Endodermal cell (in vitro differentiated cells): Measurements from ENCODE around the gene LTBP2. TPM values are rescaled to one million over a fixed set of nuclear protein-coding genes. Genes with fewer than 3 reads are reported as not detected.

Experiments used
- DNase-seq: peaks from one replicate; pipeline ENCODE4 v3.0.0-alpha.2; 2017
- H3K27ac ChIP-seq: 2 replicates; pipeline ENCODE4 v1.5.1; 2013; ENCODE audit warnings: mild to moderate bottlenecking, low read depth, low read length, moderate library complexity
- H3K27me3 ChIP-seq: 2 replicates; pipeline ENCODE4 v1.6.1; 2013; ENCODE audit warnings: mild to moderate bottlenecking, low read length, moderate library complexity; ENCODE audit not compliant: insufficient read depth, control insufficient read depth, poor library complexity, severe bottlenecking
- H3K36me3 ChIP-seq: 2 replicates; pipeline ENCODE4 v1.7.0; 2013; ENCODE audit warnings: mild to moderate bottlenecking, low read length, moderate library complexity; ENCODE audit not compliant: control insufficient read depth, insufficient read depth
- H3K4me1 ChIP-seq: one replicate; pipeline ENCODE4 v1.7.0; 2013; ENCODE audit warnings: low read length; ENCODE audit not compliant: control insufficient read depth, insufficient read depth
- H3K4me3 ChIP-seq: 2 replicates; pipeline ENCODE4 v1.5.1; 2013; ENCODE audit warnings: mild to moderate bottlenecking, low read length, moderate library complexity
- H3K9ac ChIP-seq: 2 replicates; pipeline ENCODE4 v1.6.1; 2013; ENCODE audit warnings: mild to moderate bottlenecking, low read length, moderate library complexity; ENCODE audit not compliant: poor library complexity, severe bottlenecking; ENCODE audit errors: extremely low read depth
- H3K9me3 ChIP-seq: 2 replicates; pipeline ENCODE4 v1.6.1; 2013; ENCODE audit warnings: mild to moderate bottlenecking, low read length, moderate library complexity; ENCODE audit not compliant: control insufficient read depth
- H3K27ac Mint-ChIP-seq: 2 replicates; pipeline ENCODE4 v1.8.0; 2020; ENCODE audit warnings: mixed read lengths
- H3K27me3 Mint-ChIP-seq: 2 replicates; pipeline ENCODE4 v1.8.0; 2021; ENCODE audit warnings: mild to moderate bottlenecking, mixed read lengths; ENCODE audit not compliant: insufficient read depth
- H3K36me3 Mint-ChIP-seq: 2 replicates; pipeline ENCODE4 v1.8.0; 2020; ENCODE audit warnings: low read depth, mixed read lengths
- H3K4me1 Mint-ChIP-seq: 2 replicates; pipeline ENCODE4 v1.8.0; 2020; ENCODE audit warnings: mixed read lengths
- H3K4me3 Mint-ChIP-seq: 2 replicates; pipeline ENCODE4 v1.8.0; 2020; ENCODE audit warnings: mild to moderate bottlenecking, moderate library complexity, mixed read lengths
- H3K9me3 Mint-ChIP-seq: 2 replicates; pipeline ENCODE4 v1.8.0; 2020; ENCODE audit warnings: mild to moderate bottlenecking, mixed read lengths
- WGBS, 2 experiments: methylation state at CpG; one replicate each; pipeline versions ENCODE4 v1.1.5 to v1.1.7; 2013; ENCODE audit warnings: missing lambda C conversion rate in 2 of 2, mixed read lengths in 1 of 2; ENCODE audit not compliant: insufficient coverage in 1 of 2, insufficient read length in 1 of 2; 5-methylcytosine and 5-hydroxymethylcytosine counted together
- total RNA-seq, 2 donors: library from RNA; stranded (reverse); fragmentation: NEBNext Ultra II Directional in 1 of 2; extraction: Animal tissue kit (Norgen Biotek cat#: 25700) in 1 of 2; gene quantifications; 2 replicates in 1 of 2; 3 replicates in 1 of 2; pipeline ENCODE4 v1.2.1, GENCODE V29; 2021
- TF ChIP-seq, protein P1 (sequence below): fragments of 200-600 bp; sonication (generic); conservative IDR thresholded peaks from 2 replicates; pipeline ENCODE4 v1.5.0; 2021; ENCODE audit warnings: antibody characterized with exemption, mild to moderate bottlenecking

The LTBP2 gene
- total RNA-seq, 2 donors from 2014 or later = 1.7 to 2.9 TPM

GRCh38 chr14:74518221-74518620, 93.8 kb downstream of the LTBP2 start:
- TF ChIP-seq, protein P1, sequence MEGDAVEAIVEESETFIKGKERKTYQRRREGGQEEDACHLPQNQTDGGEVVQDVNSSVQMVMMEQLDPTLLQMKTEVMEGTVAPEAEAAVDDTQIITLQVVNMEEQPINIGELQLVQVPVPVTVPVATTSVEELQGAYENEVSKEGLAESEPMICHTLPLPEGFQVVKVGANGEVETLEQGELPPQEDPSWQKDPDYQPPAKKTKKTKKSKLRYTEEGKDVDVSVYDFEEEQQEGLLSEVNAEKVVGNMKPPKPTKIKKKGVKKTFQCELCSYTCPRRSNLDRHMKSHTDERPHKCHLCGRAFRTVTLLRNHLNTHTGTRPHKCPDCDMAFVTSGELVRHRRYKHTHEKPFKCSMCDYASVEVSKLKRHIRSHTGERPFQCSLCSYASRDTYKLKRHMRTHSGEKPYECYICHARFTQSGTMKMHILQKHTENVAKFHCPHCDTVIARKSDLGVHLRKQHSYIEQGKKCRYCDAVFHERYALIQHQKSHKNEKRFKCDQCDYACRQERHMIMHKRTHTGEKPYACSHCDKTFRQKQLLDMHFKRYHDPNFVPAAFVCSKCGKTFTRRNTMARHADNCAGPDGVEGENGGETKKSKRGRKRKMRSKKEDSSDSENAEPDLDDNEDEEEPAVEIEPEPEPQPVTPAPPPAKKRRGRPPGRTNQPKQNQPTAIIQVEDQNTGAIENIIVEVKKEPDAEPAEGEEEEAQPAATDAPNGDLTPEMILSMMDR = no peak
- Histone ChIP-seq H3K9me3 (no peaks in the 10 kb centered on the region), H3K4me1 (peaks cover 9% of the 10 kb centered on the region), H3K4me3 (no peak overlapping the region), H3K36me3 (no peaks in the 10 kb centered on the region), H3K27me3 (no peaks in the 10 kb centered on the region), H3K27ac (no peak overlapping the region), H3K9ac (no peak overlapping the region)
- Mint-ChIP-seq H3K27ac (peak overlapping the region; percentile 53), H3K4me3 (no peak overlapping the region), H3K9me3 (peaks cover under 1% of the 10 kb centered on the region), H3K27me3 (no peaks in the 10 kb centered on the region), H3K4me1 (peaks cover 18% of the 10 kb centered on the region), H3K36me3 (no peaks in the 10 kb centered on the region)
- no peak for DNase-seq
- 89 to 95% methylated on average over 5 to 6 of the region's 6 CpGs for WGBS, 2 experiments

DNA sequence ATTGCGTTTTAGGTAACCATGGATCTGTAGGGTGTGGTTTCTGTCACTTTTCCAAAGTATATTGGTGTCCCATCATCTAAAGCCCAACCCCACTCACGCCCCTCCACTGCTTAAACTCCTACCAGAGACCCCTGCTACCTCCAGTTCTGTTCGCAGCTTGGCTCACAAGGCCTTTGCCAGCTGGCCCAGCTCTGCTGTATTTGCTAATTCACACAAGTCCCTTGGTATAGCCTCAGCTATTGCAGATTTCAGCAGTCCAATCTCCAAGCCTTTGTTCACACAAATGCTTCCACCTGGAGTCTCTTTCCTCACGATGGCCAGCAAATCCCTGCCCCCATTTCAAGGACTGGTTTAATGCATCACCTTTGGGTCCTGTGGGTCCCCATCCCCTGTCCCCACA, 94.3 kb downstream of the LTBP2 start:
- TF ChIP-seq, protein P1 = no peak
- Mint-ChIP-seq H3K27me3 (no peaks in the 10 kb centered on the region), H3K9me3 (peaks cover 3% of the 10 kb centered on the region), H3K27ac (no peak overlapping the region), H3K4me3 (no peak overlapping the region), H3K36me3 (no peaks in the 10 kb centered on the region), H3K4me1 (peaks cover 18% of the 10 kb centered on the region)
- no peak for DNase-seq
- Histone ChIP-seq H3K4me3 (no peak overlapping the region), H3K4me1 (peaks cover 9% of the 10 kb centered on the region), H3K27ac (no peak overlapping the region), H3K27me3 (no peaks in the 10 kb centered on the region), H3K36me3 (no peaks in the 10 kb centered on the region), H3K9me3 (no peaks in the 10 kb centered on the region), H3K9ac (no peak overlapping the region)
- WGBS, 2 experiments = 91 to 92% methylated on average over 4 of the region's 4 CpGs

DNA sequence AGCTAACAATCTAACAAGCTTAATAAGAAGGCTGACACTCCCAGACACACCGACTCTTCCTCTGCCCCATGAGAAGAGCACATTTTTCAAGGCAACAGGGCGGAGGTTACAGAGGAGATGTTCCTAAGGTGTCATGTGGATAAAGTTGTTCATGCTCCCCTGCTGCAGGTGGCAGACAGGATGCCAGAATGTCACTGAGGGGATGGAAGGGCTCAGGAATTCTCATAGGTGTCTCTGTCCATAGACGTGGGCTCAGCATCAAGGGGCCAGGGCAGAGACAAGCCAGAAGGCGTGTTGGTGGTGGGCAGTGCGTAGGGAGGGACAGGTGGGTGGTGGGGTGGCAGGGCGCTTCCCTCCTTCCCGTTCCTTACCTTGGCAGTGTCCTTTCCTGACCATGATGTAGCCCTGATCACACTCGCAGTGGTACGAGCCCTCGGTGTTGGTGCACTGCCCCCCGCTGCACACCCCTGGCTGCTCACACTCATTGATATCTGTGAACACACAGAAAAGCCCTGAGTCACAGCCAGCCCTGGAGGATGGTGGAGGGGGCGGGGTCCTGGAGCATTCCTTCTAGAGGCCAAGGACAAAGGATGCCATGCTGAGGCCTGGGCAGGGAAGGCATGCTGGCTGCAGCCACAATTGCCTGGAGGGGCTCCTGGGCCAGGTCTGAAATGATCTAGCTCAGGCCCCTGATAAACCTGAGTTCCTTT, 95.4 kb downstream of the LTBP2 start:
- 79% methylated on average over 5 to 11 of the region's 12 CpGs for WGBS, 2 experiments
- Histone ChIP-seq H3K4me1 (peaks cover 9% of the 10 kb centered on the region), H3K4me3 (no peak overlapping the region), H3K36me3 (no peaks in the 10 kb centered on the region), H3K27ac (no peak overlapping the region), H3K9ac (no peak overlapping the region), H3K9me3 (no peaks in the 10 kb centered on the region), H3K27me3 (no peaks in the 10 kb centered on the region)
- H3K36me3 Mint-ChIP-seq = no peaks in the 10 kb centered on the region
- DNase-seq = peak; percentile 87
- peaks cover 5% of the 10 kb centered on the region for H3K27me3 Mint-ChIP-seq
- peaks cover 3% of the 10 kb centered on the region for H3K9me3 Mint-ChIP-seq
- peaks cover 18% of the 10 kb centered on the region for H3K4me1 Mint-ChIP-seq
- H3K27ac Mint-ChIP-seq = peak overlapping the region; percentile 65
- H3K4me3 Mint-ChIP-seq = no peak overlapping the region
- TF ChIP-seq, protein P1 = no peak
